Sigmoid colon (tissue), 7 donors: Measurements from ENCODE around the gene LRPPRC. TPM values are rescaled to one million over a fixed set of nuclear protein-coding genes. Genes with fewer than 3 reads are reported as not detected.

Source experiments
- DNase-seq: peaks from one replicate; pipeline ENCODE4 v3.0.0-alpha.2; 2019
- H3K27ac ChIP-seq, 4 donors: fragments of 200-600 bp; sonication (generic); one replicate each; pipeline ENCODE4 v1.5.1; 2016 to 2019; ENCODE audit warnings: mild to moderate bottlenecking in 1 of 4
- H3K27me3 ChIP-seq, 3 donors: fragments of 200-600 bp; sonication (generic); one replicate each; pipeline ENCODE4 v1.5.1; 2019; ENCODE audit warnings: mild to moderate bottlenecking in 1 of 3
- H3K36me3 ChIP-seq, 4 donors: fragments of 200-600 bp; sonication (generic); one replicate each; pipeline ENCODE4 v1.5.1; 2016 to 2019
- H3K4me1 ChIP-seq, 4 donors: fragments of 200-600 bp; sonication (generic); one replicate each; pipeline ENCODE4 v1.5.1; 2017 to 2019
- H3K4me3 ChIP-seq, 4 donors: fragments of 200-600 bp; sonication (generic); one replicate each; pipeline ENCODE4 v1.5.1; 2017 to 2019; ENCODE audit warnings: mild to moderate bottlenecking in 2 of 4, moderate library complexity in 1 of 4
- H3K9me3 ChIP-seq, 4 donors: fragments of 200-600 bp in 3 of 4; sonication (generic) in 3 of 4; one replicate each; pipeline versions ENCODE4 v1.5.1 to v1.6.1; 2013 to 2019
- EP300 ChIP-seq, 4 donors: sonication (generic); formaldehyde crosslinking; IDR thresholded peaks; one replicate each; pipeline ENCODE4 v1.6.1; 2017; ENCODE audit warnings: antibody characterized with exemption in 4 of 4
- POLR2A ChIP-seq, 2 donors: fragments of 450-650 bp; IDR thresholded peaks; one replicate each; pipeline ENCODE4 v1.6.1; 2016; ENCODE audit warnings: antibody characterized with exemption in 2 of 2, mild to moderate bottlenecking in 2 of 2, moderate library complexity in 2 of 2
- POLR2AphosphoS5 ChIP-seq, 4 donors: sonication (generic); formaldehyde crosslinking; IDR thresholded peaks; one replicate each; pipeline ENCODE4 v1.6.1; 2017; ENCODE audit warnings: antibody characterized with exemption in 4 of 4
- WGBS, 2 donors: extraction: QIAGEN DNeasy Blood & Tissue Kit; methylation state at CpG; one replicate each; pipeline ENCODE4 v1.1.7; 2013; 5-methylcytosine and 5-hydroxymethylcytosine counted together
- intact Hi-C: fragments of 100-400 bp; cut with DNase I; formaldehyde crosslinking; loops from one replicate; pipeline ENCODE4 v1.15.1; 2023
- polyA plus RNA-seq, 3 donors: library from polyadenylated mRNA; stranded (reverse); fragments of 200-250 nt; gene quantifications; one replicate each; pipeline ENCODE4 v1.2.3, GENCODE V29; 2013
- total RNA-seq, 4 donors: library from RNA; depleted of rRNA; stranded (reverse); fragments of >200 nt; gene quantifications; one replicate each; pipeline ENCODE4 v1.1.0, GENCODE V29; 2016
- TF ChIP-seq, protein P1 (sequence below), 4 experiments: fragments of 450-650 bp in 3 of 4; fragments of 200-600 bp in 1 of 4; IDR thresholded peaks; one replicate each; pipeline ENCODE4 v1.5.1; 2016 to 2019; ENCODE audit warnings: antibody characterized with exemption in 4 of 4, mild to moderate bottlenecking in 3 of 4, moderate library complexity in 2 of 4
- donor health status: healthy with polysubstance abuse.
- donor health status: Bipolar disorder and iron deficiency.
- donor health status: healthy.

LRPPRC gene
- total and polyA plus RNA-seq, 7 donors: 22.2 to 65.7 (median 49.7) TPM

DNA sequence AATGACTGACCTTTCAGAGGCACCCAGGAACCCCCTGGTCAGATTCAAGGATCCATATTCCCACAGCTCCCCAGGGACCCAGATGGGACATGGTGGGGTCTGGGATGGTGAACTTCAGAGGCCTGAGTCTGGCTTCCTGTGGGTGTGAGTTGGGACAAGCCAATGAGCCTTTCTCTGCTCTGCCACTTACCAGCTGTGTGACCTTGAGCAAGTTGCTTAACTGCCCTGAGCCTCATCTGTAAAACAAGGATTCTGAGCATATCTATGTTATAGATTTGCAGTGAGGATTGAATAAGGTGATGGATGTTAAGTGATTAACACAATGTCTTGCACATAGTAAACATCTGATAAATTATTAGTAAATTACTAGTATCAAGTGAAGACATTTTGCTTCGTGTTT lies 150.6 kb downstream of the LRPPRC start:
- Histone ChIP-seq H3K9me3 (no peaks in the 10 kb centered on the region), H3K27me3 (no peaks in the 10 kb centered on the region), H3K4me3 (no peak overlapping the region), H3K4me1 (no peaks in the 10 kb centered on the region), H3K36me3 (no peaks in the 10 kb centered on the region), H3K27ac (no peak overlapping the region)
- no peak for DNase-seq
- no peak for TF ChIP-seq POLR2AphosphoS5 (IDR thresholded peaks at IDR 0.05)
- TF ChIP-seq, protein P1, sequence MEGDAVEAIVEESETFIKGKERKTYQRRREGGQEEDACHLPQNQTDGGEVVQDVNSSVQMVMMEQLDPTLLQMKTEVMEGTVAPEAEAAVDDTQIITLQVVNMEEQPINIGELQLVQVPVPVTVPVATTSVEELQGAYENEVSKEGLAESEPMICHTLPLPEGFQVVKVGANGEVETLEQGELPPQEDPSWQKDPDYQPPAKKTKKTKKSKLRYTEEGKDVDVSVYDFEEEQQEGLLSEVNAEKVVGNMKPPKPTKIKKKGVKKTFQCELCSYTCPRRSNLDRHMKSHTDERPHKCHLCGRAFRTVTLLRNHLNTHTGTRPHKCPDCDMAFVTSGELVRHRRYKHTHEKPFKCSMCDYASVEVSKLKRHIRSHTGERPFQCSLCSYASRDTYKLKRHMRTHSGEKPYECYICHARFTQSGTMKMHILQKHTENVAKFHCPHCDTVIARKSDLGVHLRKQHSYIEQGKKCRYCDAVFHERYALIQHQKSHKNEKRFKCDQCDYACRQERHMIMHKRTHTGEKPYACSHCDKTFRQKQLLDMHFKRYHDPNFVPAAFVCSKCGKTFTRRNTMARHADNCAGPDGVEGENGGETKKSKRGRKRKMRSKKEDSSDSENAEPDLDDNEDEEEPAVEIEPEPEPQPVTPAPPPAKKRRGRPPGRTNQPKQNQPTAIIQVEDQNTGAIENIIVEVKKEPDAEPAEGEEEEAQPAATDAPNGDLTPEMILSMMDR (IDR thresholded peaks at IDR 0.05): no peak
- TF ChIP-seq EP300 (IDR thresholded peaks at IDR 0.05): no peak
- no peak for TF ChIP-seq POLR2A (IDR thresholded peaks at IDR 0.05)
- 84 to 91% methylated on average over 1 of the region's 1 CpG for WGBS, 2 donors
- intact Hi-C loops: no loop called here

DNA sequence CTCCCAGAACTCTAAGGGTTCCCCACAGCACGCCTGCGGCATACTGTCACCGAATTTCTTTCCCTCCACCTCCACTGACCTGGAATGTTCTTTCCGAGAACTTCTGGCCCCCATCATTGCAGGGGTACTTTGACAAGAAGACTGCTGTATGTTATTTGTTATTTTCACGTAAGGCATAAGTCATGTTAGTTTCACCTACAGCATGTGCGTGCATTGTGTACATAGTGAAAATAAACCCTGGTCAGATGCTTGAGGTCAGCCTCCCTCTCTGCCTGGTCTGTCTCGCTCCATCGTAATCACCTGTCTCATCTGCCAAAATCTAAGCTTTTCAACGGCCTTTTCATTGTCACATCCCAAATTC lies 152.9 kb downstream of the LRPPRC start:
- H3K27ac ChIP-seq: no peak overlapping the region
- H3K36me3 ChIP-seq: no peaks in the 10 kb centered on the region
- no peaks in the 10 kb centered on the region for H3K9me3 ChIP-seq
- no peaks in the 10 kb centered on the region for H3K27me3 ChIP-seq
- H3K4me1 ChIP-seq: no peaks in the 10 kb centered on the region
- WGBS, 2 donors: 86 to 90% methylated on average over 9 of the region's 9 CpGs
- H3K4me3 ChIP-seq: no peak overlapping the region
- TF ChIP-seq, protein P1 (IDR thresholded peaks at IDR 0.05): no peak
- no peak for TF ChIP-seq POLR2A (IDR thresholded peaks at IDR 0.05)
- no peak for TF ChIP-seq POLR2AphosphoS5 (IDR thresholded peaks at IDR 0.05)
- no peak for TF ChIP-seq EP300 (IDR thresholded peaks at IDR 0.05)
- no peak for DNase-seq
- intact Hi-C loops: no loop called here

DNA sequence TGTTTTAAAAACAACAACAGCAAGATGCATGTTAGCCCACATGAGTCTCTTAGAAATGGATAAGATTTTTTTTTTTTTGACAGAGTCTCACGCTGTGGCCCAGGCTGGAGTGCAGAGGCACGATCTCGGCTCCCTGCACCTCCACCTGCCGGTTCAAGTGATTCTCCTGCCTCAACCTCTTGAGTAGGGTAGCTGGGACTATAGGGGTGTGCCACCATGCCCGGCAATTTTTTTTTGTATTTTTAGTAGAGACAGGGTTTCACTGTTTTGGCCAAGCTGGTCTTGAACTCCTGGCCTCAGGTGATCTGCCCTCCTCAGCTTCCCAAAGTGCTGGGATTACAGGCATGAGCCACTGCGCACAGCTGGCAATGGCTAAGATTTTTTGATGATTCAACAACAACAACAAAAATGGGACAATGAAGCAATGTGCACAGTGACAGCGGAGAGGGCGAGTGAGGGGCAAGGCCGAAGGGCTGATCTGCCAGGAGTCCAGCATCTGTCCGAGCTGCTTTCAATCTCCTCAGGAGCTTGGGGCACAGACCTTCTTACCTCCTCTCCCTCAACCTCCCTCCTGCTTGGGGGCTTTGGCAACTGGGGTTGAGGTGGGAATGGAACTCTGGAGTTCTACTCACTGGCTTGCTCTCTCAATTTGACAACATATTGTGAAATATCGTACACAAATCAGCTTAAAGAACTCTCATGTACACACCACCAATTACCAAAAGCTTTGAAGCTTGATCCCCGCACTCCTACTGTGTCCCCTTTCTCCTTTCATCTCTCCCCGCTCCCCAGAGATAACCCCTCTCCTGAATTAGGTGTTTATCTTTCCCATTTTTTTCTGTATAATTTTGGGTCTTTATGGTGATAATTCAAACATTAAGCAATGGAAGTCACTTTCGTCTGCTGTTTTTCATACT lies 153.6 kb downstream of the LRPPRC start:
- Histone ChIP-seq H3K9me3 (no peaks in the 10 kb centered on the region), H3K27ac (no peak overlapping the region), H3K4me1 (no peaks in the 10 kb centered on the region), H3K4me3 (no peak overlapping the region), H3K27me3 (no peaks in the 10 kb centered on the region), H3K36me3 (no peaks in the 10 kb centered on the region)
- WGBS, 2 donors: 93 to 94% methylated on average over 14 of the region's 14 CpGs
- TF ChIP-seq POLR2AphosphoS5 (IDR thresholded peaks at IDR 0.05) (no peak), EP300 (IDR thresholded peaks at IDR 0.05) (no peak), POLR2A (IDR thresholded peaks at IDR 0.05) (no peak)
- TF ChIP-seq, protein P1 (IDR thresholded peaks at IDR 0.05): no peak
- intact Hi-C loops: no loop called here
- no peak for DNase-seq

DNA sequence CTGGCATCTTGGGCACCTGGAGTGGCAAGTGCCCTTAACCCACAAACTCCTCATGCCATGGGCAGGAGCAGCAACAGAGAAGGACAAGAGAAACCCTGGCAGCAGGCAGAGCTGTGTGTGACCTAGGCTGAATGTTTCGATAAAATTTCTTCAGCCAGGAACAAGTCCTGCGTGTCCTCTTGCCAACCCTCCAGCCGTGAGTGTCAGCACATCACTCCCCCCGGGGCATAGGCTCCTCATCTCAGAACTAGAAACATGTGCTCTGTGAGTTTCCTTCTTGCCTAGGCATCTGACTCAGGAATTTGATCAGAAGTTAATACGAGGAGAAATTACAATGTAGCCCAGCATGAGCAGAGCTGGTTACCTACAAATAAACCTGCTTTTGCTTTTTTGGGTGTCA lies 154.8 kb downstream of the LRPPRC start:
- 88% methylated on average over 5 of the region's 5 CpGs for WGBS, 2 donors
- DNase-seq: no peak
- no peaks in the 10 kb centered on the region for H3K9me3 ChIP-seq
- no peak overlapping the region for H3K27ac ChIP-seq
- TF ChIP-seq POLR2AphosphoS5 (IDR thresholded peaks at IDR 0.05) (no peak), POLR2A (IDR thresholded peaks at IDR 0.05) (no peak), EP300 (IDR thresholded peaks at IDR 0.05) (no peak)
- TF ChIP-seq, protein P1 (IDR thresholded peaks at IDR 0.05): no peak
- H3K27me3 ChIP-seq: no peaks in the 10 kb centered on the region
- H3K36me3 ChIP-seq: no peaks in the 10 kb centered on the region
- intact Hi-C loops: no loop called here
- H3K4me3 ChIP-seq: no peak overlapping the region
- no peaks in the 10 kb centered on the region for H3K4me1 ChIP-seq
